SK-MEL-5 (cell line): Measurements from ENCODE around the gene CEP41. TPM values are rescaled to one million over a fixed set of nuclear protein-coding genes. Genes with fewer than 3 reads are reported as not detected.

Source experiments
- DNase-seq: peaks from one replicate; pipeline ENCODE4 v3.0.0-alpha.2; 2016; ENCODE audit warnings: low read depth, low spot score
- in situ Hi-C: cut with HindIII; loops from 2 replicates; pipeline ENCODE4 v1.10.0; 2016; ENCODE audit warnings: low sequenced_read_pairs, high pct_unique_total_duplicates, low pct_unique_long_range_greater_than_20kb
- total RNA-seq: library from RNA; depleted of rRNA; stranded (reverse); fragments of >200 nt; shearing (Covaris generic); gene quantifications from 2 replicates; pipeline ENCODE4 v1.2.3, GENCODE V29; 2014

The CEP41 gene
- total RNA-seq, 1 experiment from 2014 or later, result 17.5 TPM

DNA sequence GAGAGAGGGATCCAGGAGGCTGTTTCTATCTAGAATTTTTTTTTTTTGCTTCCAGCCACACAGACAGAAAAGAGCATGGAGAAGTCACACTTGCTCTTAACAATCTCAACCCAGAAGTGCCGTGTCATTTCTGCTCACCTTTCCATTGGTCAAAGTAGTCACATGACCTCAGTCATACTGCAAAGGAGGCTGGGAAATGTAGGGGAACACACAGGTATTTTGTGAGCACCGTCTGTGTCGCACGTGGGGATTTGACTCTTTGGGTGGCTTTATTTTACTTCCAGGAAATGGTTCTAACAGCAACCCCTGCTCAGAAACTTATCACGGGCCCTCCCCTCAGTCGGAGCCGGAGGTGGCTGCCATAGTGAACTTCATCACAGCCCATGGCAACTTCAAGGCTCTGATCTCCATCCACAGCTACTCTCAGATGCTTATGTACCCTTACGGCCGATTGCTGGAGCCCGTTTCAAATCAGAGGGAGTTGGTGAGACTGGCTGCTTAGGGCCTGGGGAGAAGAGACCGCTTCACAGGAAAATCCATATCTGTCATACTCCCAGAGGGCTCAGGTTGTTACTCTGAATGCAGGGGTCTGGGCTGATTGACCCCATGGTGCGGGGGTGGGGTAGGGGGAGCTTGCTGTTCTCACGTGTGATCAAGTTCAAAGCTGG, 73.6 kb downstream of the CEP41 start:
- DNase-seq, result no peak
- in situ Hi-C loops, result no loop called here

DNA sequence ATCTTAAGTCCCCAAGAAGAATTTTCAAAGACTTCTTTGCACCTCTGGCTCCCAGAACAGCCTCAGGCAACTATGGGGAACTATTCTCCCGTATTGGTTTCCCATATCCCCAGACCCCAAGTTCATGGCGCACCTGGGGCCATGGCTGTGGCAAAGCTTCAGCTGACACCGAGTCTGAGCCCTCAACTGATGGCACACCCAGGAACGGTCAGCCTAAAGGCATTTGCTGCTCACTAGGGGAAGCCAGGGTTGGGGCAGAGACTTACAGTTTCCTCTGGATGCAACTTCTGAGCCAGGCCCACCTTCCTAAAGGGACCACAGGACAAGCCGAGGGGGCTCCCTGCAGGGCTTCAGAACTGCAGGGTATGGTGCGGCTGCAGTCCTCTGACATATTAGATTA, 74.3 kb downstream of the CEP41 start:
- DNase-seq, result no peak
- in situ Hi-C loops, result no loop called here

DNA sequence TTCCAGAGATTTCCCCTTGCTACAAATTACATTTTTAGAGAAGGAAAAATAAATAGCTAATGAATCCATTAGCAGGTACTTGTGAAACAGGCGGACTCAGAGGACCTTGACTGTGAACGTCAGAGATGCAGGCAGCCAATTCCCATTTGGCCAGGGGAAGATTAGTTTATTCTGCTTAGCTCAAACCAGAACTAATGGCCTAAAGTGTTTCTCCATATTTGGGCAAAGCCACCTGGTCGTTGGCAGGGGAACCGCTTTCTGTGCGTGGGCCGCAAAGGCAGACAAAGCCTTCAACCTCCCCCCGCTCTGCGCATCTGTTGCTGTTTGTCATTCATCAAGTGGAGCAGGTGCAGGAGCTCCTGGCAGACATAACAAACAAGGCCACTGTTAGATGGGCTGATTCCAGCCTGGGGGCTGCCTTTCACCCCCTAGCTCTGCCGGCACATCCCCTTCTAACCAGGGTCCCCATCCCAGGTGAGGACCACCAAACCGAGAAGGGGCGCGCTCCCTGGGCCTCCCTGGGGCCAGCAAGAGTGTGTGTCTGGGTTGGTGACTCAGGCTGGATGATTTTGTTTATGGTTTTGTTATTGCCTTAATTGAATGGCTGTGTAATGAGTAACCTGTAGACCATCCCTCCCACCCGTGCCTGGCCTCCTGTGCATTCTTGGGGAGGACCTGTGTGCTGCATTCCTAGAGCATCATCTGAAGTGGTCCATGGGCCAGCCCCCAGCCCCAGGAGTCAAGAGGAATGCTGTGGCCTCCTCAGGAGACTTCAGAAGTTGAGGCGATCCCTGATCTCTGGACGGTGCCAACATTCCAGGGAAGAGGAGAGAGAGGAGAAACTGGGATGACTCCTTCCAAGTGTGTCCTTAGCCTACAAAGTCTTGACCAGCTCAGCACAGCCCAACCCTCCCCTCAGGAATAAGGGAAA, 75.0 kb downstream of the CEP41 start:
- in situ Hi-C loops, result no loop called here
- no peak for DNase-seq

- no peak for DNase-seq
- in situ Hi-C loops, result no loop called here
Observed at GRCh38 chr7:130365088-130365487, 75.7 kb downstream of the CEP41 start.

DNA sequence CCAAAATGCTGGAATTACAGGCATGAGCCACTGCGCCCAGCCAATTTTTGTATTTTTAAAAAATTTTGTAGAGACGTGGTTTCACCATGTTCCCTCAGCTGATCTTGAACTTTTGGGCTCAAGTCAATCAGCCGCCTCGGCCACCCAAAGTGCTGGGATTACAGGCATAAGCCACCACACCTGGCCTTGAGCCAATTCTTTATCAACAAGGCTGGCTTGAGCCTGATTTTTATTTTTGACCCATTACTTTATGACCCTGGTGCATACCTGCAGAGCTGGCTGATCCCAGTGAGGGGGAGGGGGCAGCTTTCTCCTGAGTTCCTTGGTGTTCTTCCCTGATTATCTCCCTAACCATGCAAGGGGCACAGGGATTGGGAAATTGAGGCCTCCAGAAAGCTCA, 76.4 kb downstream of the CEP41 start:
- DNase-seq, result no peak
- in situ Hi-C loops, result no loop called here

GRCh38 chr7:130363026-130363847, 77.6 kb downstream of the CEP41 start:
- DNase-seq, result no peak
- in situ Hi-C loops, result no loop called here

- no peak for DNase-seq
- in situ Hi-C loops, result no loop called here
Observed at GRCh38 chr7:130362251-130362816, 78.5 kb downstream of the CEP41 start.

- DNase-seq, result no peak
- in situ Hi-C loops, result no loop called here
Observed at GRCh38 chr7:130361681-130362080, 79.1 kb downstream of the CEP41 start.

DNA sequence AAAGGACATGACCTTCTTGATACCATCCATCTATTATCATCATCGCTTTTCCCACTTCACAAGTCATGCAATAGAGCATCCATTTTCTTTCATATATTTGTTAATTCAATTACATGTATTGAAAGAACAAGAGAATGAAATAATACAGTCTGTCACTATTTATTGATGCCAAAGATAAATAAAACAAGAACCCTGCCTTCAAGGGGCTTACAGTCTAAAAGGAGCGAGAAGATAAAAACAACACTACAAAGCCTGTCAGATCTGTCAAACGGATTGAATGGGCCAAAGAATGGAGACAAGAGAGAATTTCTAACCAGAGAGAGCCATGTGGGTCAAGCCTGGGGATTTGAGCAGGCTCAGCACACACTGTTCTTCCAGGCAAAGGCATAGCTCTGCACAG, 80.3 kb downstream of the CEP41 start:
- DNase-seq, result no peak
- in situ Hi-C loops, result no loop called here

DNA sequence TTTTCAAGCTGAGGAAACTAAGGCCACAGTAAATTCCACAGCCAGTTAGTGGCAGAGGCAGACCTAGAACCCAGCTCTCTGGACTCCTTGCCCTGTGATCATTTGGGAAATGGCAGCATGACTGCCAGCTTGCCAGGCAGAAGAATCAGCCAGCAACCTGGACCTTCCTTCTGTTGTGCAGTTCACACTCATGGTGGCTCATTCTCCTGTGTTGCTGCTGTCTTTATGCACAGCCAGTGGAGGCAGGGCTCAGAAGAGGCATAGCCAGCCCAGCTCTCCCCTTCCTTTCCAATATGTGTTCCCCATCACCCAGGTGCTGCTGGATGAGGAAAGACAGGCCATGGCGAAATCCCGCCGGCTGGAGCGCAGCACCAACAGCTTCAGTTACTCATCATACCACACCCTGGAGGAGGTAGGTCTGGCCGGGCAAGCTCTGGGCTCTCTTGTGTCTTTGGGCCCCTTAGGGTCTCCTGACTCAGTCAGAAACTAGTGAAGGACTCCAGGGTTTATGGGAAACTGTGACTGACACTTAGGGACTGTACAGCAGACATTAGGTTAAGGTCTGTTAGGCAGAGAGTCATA, 81.4 kb downstream of the CEP41 start:
- no peak for DNase-seq
- in situ Hi-C loops, result no loop called here

GRCh38 chr7:130358471-130358870, 82.3 kb downstream of the CEP41 start:
- in situ Hi-C loops, result no loop called here

GRCh38 chr7:130356876-130357611, 83.8 kb downstream of the CEP41 start:
- in situ Hi-C loops, result no loop called here
- no peak for DNase-seq

More at GRCh38 chr7:130358471-130358870, 82.3 kb downstream of the CEP41 start:
- DNase-seq, result no peak

DNA sequence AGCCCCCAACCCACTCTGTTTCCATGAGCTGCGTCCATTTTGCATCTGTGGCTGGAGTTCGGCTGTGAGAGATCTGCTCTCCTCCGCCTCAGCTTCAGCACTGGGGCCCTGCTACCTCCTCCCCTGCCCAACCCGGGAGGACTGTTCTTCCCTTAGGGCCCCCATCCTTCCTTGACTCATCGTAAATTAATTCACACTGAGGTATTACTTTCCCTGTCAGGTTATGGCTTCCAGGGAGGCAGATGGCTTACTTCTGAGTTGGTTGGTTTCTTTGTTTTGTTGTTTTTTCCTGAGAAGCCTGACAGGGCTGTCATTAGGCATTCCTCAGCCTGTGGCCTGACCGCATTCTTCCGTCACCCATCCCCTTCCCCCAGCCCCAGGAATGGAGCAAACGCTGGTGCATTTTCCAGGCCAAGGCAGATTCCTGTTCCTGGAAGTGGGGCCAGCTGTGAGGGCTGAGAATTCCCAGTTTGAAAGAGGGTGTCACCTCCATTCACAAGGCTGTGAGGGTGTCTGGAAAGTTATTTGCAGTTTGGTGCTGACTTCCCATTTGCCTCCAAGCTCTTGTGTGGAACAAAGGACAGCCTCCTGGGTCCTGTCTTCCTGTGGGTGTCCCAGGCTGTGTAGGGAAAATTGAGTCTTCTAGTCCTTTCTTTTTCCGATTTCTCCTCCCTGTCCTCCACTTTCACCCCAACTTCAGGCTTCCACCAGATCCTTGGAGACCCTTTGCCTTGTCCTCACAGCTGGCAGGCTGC, 84.5 kb downstream of the CEP41 start:
- in situ Hi-C loops, result no loop called here
- peak; percentile 14 for DNase-seq

GRCh38 chr7:130353196-130353595, 87.6 kb downstream of the CEP41 start:
- in situ Hi-C loops, result no loop called here
- DNase-seq, result no peak

DNA sequence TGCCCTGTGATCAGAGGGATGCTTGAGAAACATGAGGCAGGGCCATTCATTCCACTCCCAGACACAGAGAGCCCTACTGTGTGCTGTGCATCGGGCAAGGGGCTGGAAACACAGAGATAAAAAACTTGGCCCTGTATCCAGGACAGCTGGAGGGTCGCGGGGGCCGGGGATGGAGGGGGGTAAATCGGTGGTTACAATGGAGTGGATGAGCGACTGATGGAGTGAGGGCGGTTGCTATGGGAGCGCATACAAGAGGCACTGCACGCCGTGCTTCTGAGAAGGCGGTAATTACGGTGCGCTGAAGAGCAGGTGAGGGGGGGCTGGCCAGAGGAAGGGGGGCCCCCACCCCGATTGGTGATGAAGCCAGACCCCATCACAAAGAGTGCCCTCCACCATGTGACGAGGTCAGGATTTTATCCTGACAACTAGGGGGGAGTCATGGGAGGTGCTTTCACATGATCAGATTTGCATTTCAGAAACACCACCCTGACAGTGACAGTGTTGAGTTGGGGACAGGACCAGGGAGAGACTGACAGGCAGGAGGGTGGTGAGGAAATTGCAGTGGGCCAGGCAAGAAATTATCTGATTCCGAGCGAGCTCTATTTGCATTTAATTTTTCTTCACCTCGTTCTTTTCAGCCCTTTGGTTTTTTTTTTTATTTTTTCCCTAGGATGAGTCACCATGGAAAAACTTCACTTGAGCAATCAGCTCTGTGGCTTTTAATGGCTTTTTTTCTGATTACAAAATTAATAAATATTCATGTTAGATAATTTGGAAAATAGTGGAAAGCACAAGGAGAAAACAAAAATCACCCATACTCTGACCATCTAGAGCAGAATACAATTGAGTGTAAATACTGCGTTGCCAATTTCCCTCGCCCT, 88.4 kb downstream of the CEP41 start:
- in situ Hi-C loops, result no loop called here
- no peak for DNase-seq

- in situ Hi-C loops, result no loop called here
- DNase-seq, result no peak
Observed at GRCh38 chr7:130351791-130352090, 89.1 kb downstream of the CEP41 start.
